Ovary (tissue), 3 donors: Measurements from ENCODE around the gene SLC35B1.

Experiments
- EP300 ChIP-seq: sonication (generic); formaldehyde crosslinking; IDR thresholded peaks from one replicate; pipeline ENCODE4 v1.6.1; 2017; ENCODE audit warnings: antibody characterized with exemption
- POLR2A ChIP-seq: fragments of 450-650 bp; IDR thresholded peaks from one replicate; pipeline ENCODE4 v1.6.1; 2017; ENCODE audit warnings: antibody characterized with exemption, mild to moderate bottlenecking, moderate library complexity
- TF ChIP-seq, protein P1 (sequence below), 3 donors: fragments of 450-650 bp in 2 of 3; fragments of 200-600 bp in 1 of 3; IDR thresholded peaks; one replicate each; pipeline versions ENCODE4 v1.5.1 to v1.8.0; 2016 to 2022; ENCODE audit warnings: antibody characterized with exemption in 3 of 3, mild to moderate bottlenecking in 1 of 3
- donor health status: DM: no; HTN: no; CAD: no.

DNA sequence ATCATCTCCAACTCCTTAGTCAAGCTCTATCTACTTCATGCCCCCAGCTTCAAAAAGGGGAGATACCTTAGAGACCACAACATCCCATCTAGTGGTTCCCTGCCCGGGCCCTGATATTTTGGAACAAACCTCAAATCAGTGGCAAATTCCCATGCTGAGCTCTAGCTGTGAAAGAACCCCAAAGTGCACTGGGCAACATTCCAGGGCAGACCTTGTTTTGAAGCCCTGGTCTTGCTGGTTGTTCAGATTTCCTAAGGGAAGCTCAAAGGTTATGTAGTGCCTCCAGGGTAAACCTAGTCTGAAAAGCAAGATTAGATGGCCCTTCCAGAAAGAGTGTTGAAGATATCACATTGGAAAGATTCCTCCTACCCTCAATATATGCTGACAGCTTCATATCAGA lies 39.9 kb upstream of the SLC35B1 start:
- TF ChIP-seq POLR2A (no peak), EP300 (no peak)
- TF ChIP-seq, protein P1, sequence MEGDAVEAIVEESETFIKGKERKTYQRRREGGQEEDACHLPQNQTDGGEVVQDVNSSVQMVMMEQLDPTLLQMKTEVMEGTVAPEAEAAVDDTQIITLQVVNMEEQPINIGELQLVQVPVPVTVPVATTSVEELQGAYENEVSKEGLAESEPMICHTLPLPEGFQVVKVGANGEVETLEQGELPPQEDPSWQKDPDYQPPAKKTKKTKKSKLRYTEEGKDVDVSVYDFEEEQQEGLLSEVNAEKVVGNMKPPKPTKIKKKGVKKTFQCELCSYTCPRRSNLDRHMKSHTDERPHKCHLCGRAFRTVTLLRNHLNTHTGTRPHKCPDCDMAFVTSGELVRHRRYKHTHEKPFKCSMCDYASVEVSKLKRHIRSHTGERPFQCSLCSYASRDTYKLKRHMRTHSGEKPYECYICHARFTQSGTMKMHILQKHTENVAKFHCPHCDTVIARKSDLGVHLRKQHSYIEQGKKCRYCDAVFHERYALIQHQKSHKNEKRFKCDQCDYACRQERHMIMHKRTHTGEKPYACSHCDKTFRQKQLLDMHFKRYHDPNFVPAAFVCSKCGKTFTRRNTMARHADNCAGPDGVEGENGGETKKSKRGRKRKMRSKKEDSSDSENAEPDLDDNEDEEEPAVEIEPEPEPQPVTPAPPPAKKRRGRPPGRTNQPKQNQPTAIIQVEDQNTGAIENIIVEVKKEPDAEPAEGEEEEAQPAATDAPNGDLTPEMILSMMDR (IDR thresholded peaks at IDR 0.05): no peak
